ENCODE measurements around the gene GNL1. TPM values are rescaled to one million over a fixed set of nuclear protein-coding genes. Genes with fewer than 3 reads are reported as not detected.

The GNL1 gene
- total RNA-seq, 1 experiment from 2014 or later, result 101 TPM

GRCh38 chr6:30511169-30511546, 45.1 kb downstream of the GNL1 start:
- intact Hi-C loops (cut with micrococcal nuclease; ENCODE audit: unreplicated experiment), result no loop called here
- Histone ChIP-seq H3K9me3 (ENCODE audit: low read depth, low read length, poor library complexity, severe bottlenecking) (no peaks in the 10 kb centered on the region), H3K4me3 (ENCODE audit: low read depth, low read length, poor library complexity, severe bottlenecking) (no peak overlapping the region), H3K27ac (ENCODE audit: low read depth, low read length, poor library complexity, severe bottlenecking) (no peak overlapping the region), H3K36me3 (ENCODE audit: insufficient read depth, low read length, poor library complexity, severe bottlenecking) (no peaks in the 10 kb centered on the region), H3K27me3 (replicated peaks; ENCODE audit: insufficient read depth, low read depth, low read length, poor library complexity) (no peaks in the 10 kb centered on the region), H3K4me1 (ENCODE audit: insufficient read depth, low read length, poor library complexity, severe bottlenecking) (no peaks in the 10 kb centered on the region)
- no TSS peak for BruUV-seq (replicated peaks)
- ChIA-PET CTCF (no interaction called here), POLR2A (ENCODE audit: low non-redundant PET) (no interaction called here)
- DNase-seq (ENCODE audit: low spot score), result no peak
- TF ChIP-seq CTCF (conservative IDR thresholded peaks at IDR 0.05; ENCODE audit: low read depth, low read length), result no peak
- TF ChIP-seq EZH2 (IDR thresholded peaks at IDR 0.05; ENCODE audit: borderline replicate concordance, low read depth, low read length, poor library complexity, severe bottlenecking), result no peak

- Histone ChIP-seq H3K4me3 (ENCODE audit: low read depth, low read length, poor library complexity, severe bottlenecking) (no peak overlapping the region), H3K4me1 (ENCODE audit: insufficient read depth, low read length, poor library complexity, severe bottlenecking) (no peaks in the 10 kb centered on the region), H3K36me3 (ENCODE audit: insufficient read depth, low read length, poor library complexity, severe bottlenecking) (no peaks in the 10 kb centered on the region), H3K9me3 (ENCODE audit: low read depth, low read length, poor library complexity, severe bottlenecking) (no peaks in the 10 kb centered on the region), H3K27me3 (replicated peaks; ENCODE audit: insufficient read depth, low read depth, low read length, poor library complexity) (no peaks in the 10 kb centered on the region), H3K27ac (ENCODE audit: low read depth, low read length, poor library complexity, severe bottlenecking) (no peak overlapping the region)
- no TSS peak for BruUV-seq (replicated peaks)
- no peak for DNase-seq (ENCODE audit: low spot score)
- TF ChIP-seq EZH2 (IDR thresholded peaks at IDR 0.05; ENCODE audit: borderline replicate concordance, low read depth, low read length, poor library complexity, severe bottlenecking), result no peak
- no peak for TF ChIP-seq CTCF (conservative IDR thresholded peaks at IDR 0.05; ENCODE audit: low read depth, low read length)
- ChIA-PET POLR2A (ENCODE audit: low non-redundant PET) (no interaction called here), CTCF (no interaction called here)
- intact Hi-C loops (cut with micrococcal nuclease; ENCODE audit: unreplicated experiment), result no loop called here
Observed at GRCh38 chr6:30510419-30511168, 45.7 kb downstream of the GNL1 start.

GRCh38 chr6:30508890-30509736, 47.2 kb downstream of the GNL1 start:
- no peaks in the 10 kb centered on the region for H3K9me3 ChIP-seq (ENCODE audit: low read depth, low read length, poor library complexity, severe bottlenecking)
- intact Hi-C loops (cut with micrococcal nuclease; ENCODE audit: unreplicated experiment), result no loop called here
- TF ChIP-seq CTCF (conservative IDR thresholded peaks at IDR 0.05; ENCODE audit: low read depth, low read length), result no peak
- no peak for TF ChIP-seq EZH2 (IDR thresholded peaks at IDR 0.05; ENCODE audit: borderline replicate concordance, low read depth, low read length, poor library complexity, severe bottlenecking)
- BruUV-seq (replicated peaks), result no TSS peak
- CTCF ChIA-PET, result no interaction called here
- no peak overlapping the region for H3K4me3 ChIP-seq (ENCODE audit: low read depth, low read length, poor library complexity, severe bottlenecking)
- POLR2A ChIA-PET (ENCODE audit: low non-redundant PET), result no interaction called here
- H3K27me3 ChIP-seq (replicated peaks; ENCODE audit: insufficient read depth, low read depth, low read length, poor library complexity), result no peaks in the 10 kb centered on the region
- no peaks in the 10 kb centered on the region for H3K36me3 ChIP-seq (ENCODE audit: insufficient read depth, low read length, poor library complexity, severe bottlenecking)
- no peaks in the 10 kb centered on the region for H3K4me1 ChIP-seq (ENCODE audit: insufficient read depth, low read length, poor library complexity, severe bottlenecking)
- H3K27ac ChIP-seq (ENCODE audit: low read depth, low read length, poor library complexity, severe bottlenecking), result no peak overlapping the region
- no peak for DNase-seq (ENCODE audit: low spot score)

All from A673 (cell line).